Measurements from ENCODE around the gene LAMA2.

Gene LAMA2

GRCh38 chr6:129494099-129494498 is 611.2 kb downstream of the LAMA2 start:
- no peaks in the 10 kb centered on the region for H3K27me3 ChIP-seq (ENCODE audit: control insufficient read depth, insufficient read depth, low read length)
- H3K9me3 ChIP-seq (ENCODE audit: control insufficient read depth, insufficient read depth, low read length): no peaks in the 10 kb centered on the region
- no peak overlapping the region for H3K4me3 ChIP-seq (ENCODE audit: low read length)
- DNase-seq (ENCODE audit: low read depth, low spot score): no peak
- no peaks in the 10 kb centered on the region for H3K4me1 ChIP-seq (ENCODE audit: control insufficient read depth, insufficient read depth, low read length)
- no peak overlapping the region for H3K27ac ChIP-seq (ENCODE audit: low read length)
- WGBS (ENCODE audit: insufficient coverage, insufficient read length): no CpG with 5 or more reads among the region's 2 CpGs
- no peaks in the 10 kb centered on the region for H3K36me3 ChIP-seq (ENCODE audit: control insufficient read depth, insufficient read depth, low read length)

- Histone ChIP-seq H3K4me3 (ENCODE audit: low read length) (no peak overlapping the region), H3K27ac (ENCODE audit: low read length) (no peak overlapping the region), H3K36me3 (ENCODE audit: control insufficient read depth, insufficient read depth, low read length) (no peaks in the 10 kb centered on the region), H3K4me1 (ENCODE audit: control insufficient read depth, insufficient read depth, low read length) (no peaks in the 10 kb centered on the region), H3K9me3 (ENCODE audit: control insufficient read depth, insufficient read depth, low read length) (no peaks in the 10 kb centered on the region), H3K27me3 (ENCODE audit: control insufficient read depth, insufficient read depth, low read length) (no peaks in the 10 kb centered on the region)
- no peak for DNase-seq (ENCODE audit: low read depth, low spot score)
Measured at GRCh38 chr6:129494586-129494985, 611.6 kb downstream of the LAMA2 start.

- H3K4me1 ChIP-seq (ENCODE audit: control insufficient read depth, insufficient read depth, low read length): no peaks in the 10 kb centered on the region
- no CpG with 5 or more reads among the region's 2 CpGs for WGBS (ENCODE audit: insufficient coverage, insufficient read length)
- no peaks in the 10 kb centered on the region for H3K27me3 ChIP-seq (ENCODE audit: control insufficient read depth, insufficient read depth, low read length)
- no peaks in the 10 kb centered on the region for H3K9me3 ChIP-seq (ENCODE audit: control insufficient read depth, insufficient read depth, low read length)
- no peak for DNase-seq (ENCODE audit: low read depth, low spot score)
- H3K27ac ChIP-seq (ENCODE audit: low read length): no peak overlapping the region
- no peak overlapping the region for H3K4me3 ChIP-seq (ENCODE audit: low read length)
- no peaks in the 10 kb centered on the region for H3K36me3 ChIP-seq (ENCODE audit: control insufficient read depth, insufficient read depth, low read length)
Measured at GRCh38 chr6:129495652-129496051, 612.7 kb downstream of the LAMA2 start.

GRCh38 chr6:129497481-129498441 is 614.8 kb downstream of the LAMA2 start:
- Histone ChIP-seq H3K4me3 (ENCODE audit: low read length) (no peak overlapping the region), H3K4me1 (ENCODE audit: control insufficient read depth, insufficient read depth, low read length) (no peaks in the 10 kb centered on the region), H3K27me3 (ENCODE audit: control insufficient read depth, insufficient read depth, low read length) (no peaks in the 10 kb centered on the region), H3K27ac (ENCODE audit: low read length) (no peak overlapping the region), H3K36me3 (ENCODE audit: control insufficient read depth, insufficient read depth, low read length) (no peaks in the 10 kb centered on the region), H3K9me3 (ENCODE audit: control insufficient read depth, insufficient read depth, low read length) (no peaks in the 10 kb centered on the region)
- no peak for DNase-seq (ENCODE audit: low read depth, low spot score)
- WGBS (ENCODE audit: insufficient coverage, insufficient read length): no CpG with 5 or more reads among the region's 6 CpGs

- no peak for DNase-seq (ENCODE audit: low read depth, low spot score)
- Histone ChIP-seq H3K4me1 (ENCODE audit: control insufficient read depth, insufficient read depth, low read length) (peaks cover 2% of the 10 kb centered on the region; the same call in 1 of the 2 replicates), H3K36me3 (ENCODE audit: control insufficient read depth, insufficient read depth, low read length) (no peaks in the 10 kb centered on the region), H3K4me3 (ENCODE audit: low read length) (no peak overlapping the region), H3K9me3 (ENCODE audit: control insufficient read depth, insufficient read depth, low read length) (no peaks in the 10 kb centered on the region), H3K27ac (ENCODE audit: low read length) (no peak overlapping the region), H3K27me3 (ENCODE audit: control insufficient read depth, insufficient read depth, low read length) (no peaks in the 10 kb centered on the region)
- WGBS (ENCODE audit: insufficient coverage, insufficient read length): no CpG with 5 or more reads among the region's 2 CpGs
Measured at GRCh38 chr6:129498541-129498940, 615.6 kb downstream of the LAMA2 start.

- no peak overlapping the region for H3K27ac ChIP-seq (ENCODE audit: low read length)
- no peak for DNase-seq (ENCODE audit: low read depth, low spot score)
- no peaks in the 10 kb centered on the region for H3K36me3 ChIP-seq (ENCODE audit: control insufficient read depth, insufficient read depth, low read length)
- no CpG with 5 or more reads among the region's 8 CpGs for WGBS (ENCODE audit: insufficient coverage, insufficient read length)
- no peaks in the 10 kb centered on the region for H3K9me3 ChIP-seq (ENCODE audit: control insufficient read depth, insufficient read depth, low read length)
- no peak overlapping the region for H3K4me3 ChIP-seq (ENCODE audit: low read length)
- H3K27me3 ChIP-seq (ENCODE audit: control insufficient read depth, insufficient read depth, low read length): no peaks in the 10 kb centered on the region
- H3K4me1 ChIP-seq (ENCODE audit: control insufficient read depth, insufficient read depth, low read length): peaks cover 2% of the 10 kb centered on the region; the same call in 1 of the 2 replicates
Measured at GRCh38 chr6:129498950-129499842, 616.3 kb downstream of the LAMA2 start.

- no peaks in the 10 kb centered on the region for H3K36me3 ChIP-seq (ENCODE audit: control insufficient read depth, insufficient read depth, low read length)
- no peak overlapping the region for H3K4me3 ChIP-seq (ENCODE audit: low read length)
- peaks cover 2% of the 10 kb centered on the region; the same call in 1 of the 2 replicates for H3K4me1 ChIP-seq (ENCODE audit: control insufficient read depth, insufficient read depth, low read length)
- no peak for DNase-seq (ENCODE audit: low read depth, low spot score)
- no CpG with 5 or more reads among the region's 4 CpGs for WGBS (ENCODE audit: insufficient coverage, insufficient read length)
- H3K27ac ChIP-seq (ENCODE audit: low read length): no peak overlapping the region
- H3K9me3 ChIP-seq (ENCODE audit: control insufficient read depth, insufficient read depth, low read length): no peaks in the 10 kb centered on the region
- no peaks in the 10 kb centered on the region for H3K27me3 ChIP-seq (ENCODE audit: control insufficient read depth, insufficient read depth, low read length)
Measured at GRCh38 chr6:129499843-129500219, 616.9 kb downstream of the LAMA2 start.

- no CpG with 5 or more reads among the region's 13 CpGs for WGBS (ENCODE audit: insufficient coverage, insufficient read length)
- Histone ChIP-seq H3K27ac (ENCODE audit: low read length) (no peak overlapping the region), H3K36me3 (ENCODE audit: control insufficient read depth, insufficient read depth, low read length) (no peaks in the 10 kb centered on the region), H3K4me3 (ENCODE audit: low read length) (no peak overlapping the region), H3K4me1 (ENCODE audit: control insufficient read depth, insufficient read depth, low read length) (peaks cover 2% of the 10 kb centered on the region; the same call in 1 of the 2 replicates), H3K9me3 (ENCODE audit: control insufficient read depth, insufficient read depth, low read length) (no peaks in the 10 kb centered on the region), H3K27me3 (ENCODE audit: control insufficient read depth, insufficient read depth, low read length) (no peaks in the 10 kb centered on the region)
- no peak for DNase-seq (ENCODE audit: low read depth, low spot score)
Measured at GRCh38 chr6:129500958-129501739, 618.2 kb downstream of the LAMA2 start.

GRCh38 chr6:129501740-129502660 is 619.1 kb downstream of the LAMA2 start:
- H3K4me3 ChIP-seq (ENCODE audit: low read length): no peak overlapping the region
- no peaks in the 10 kb centered on the region for H3K27me3 ChIP-seq (ENCODE audit: control insufficient read depth, insufficient read depth, low read length)
- DNase-seq (ENCODE audit: low read depth, low spot score): no peak
- H3K36me3 ChIP-seq (ENCODE audit: control insufficient read depth, insufficient read depth, low read length): no peaks in the 10 kb centered on the region
- no CpG with 5 or more reads among the region's 6 CpGs for WGBS (ENCODE audit: insufficient coverage, insufficient read length)
- H3K4me1 ChIP-seq (ENCODE audit: control insufficient read depth, insufficient read depth, low read length): peaks cover 2% of the 10 kb centered on the region; the same call in 1 of the 2 replicates
- H3K9me3 ChIP-seq (ENCODE audit: control insufficient read depth, insufficient read depth, low read length): no peaks in the 10 kb centered on the region
- H3K27ac ChIP-seq (ENCODE audit: low read length): no peak overlapping the region
